IMR-90 (cell line): ENCODE results near the gene CCDC92. TPM values are rescaled to one million over a fixed set of nuclear protein-coding genes. Genes with fewer than 3 reads are reported as not detected.
A peak's percentile ranks its signal among the peaks of the same experiment; 100 is the strongest.

Source experiments
- ATAC-seq: fragments of 200-7000 bp; cut with Tn5 transposase; 2 replicates; pipeline ENCODE4 v1.9.1; 2020; ENCODE audit warnings: low read depth, mild to moderate bottlenecking, moderate library complexity
- BruUV-seq: library from RNA; stranded (reverse); fragments of 400-500 nt; replicated peaks from 2 replicates; lab custom pipeline; 2021; lab: Mats Ljungman, UMichigan
- CTCF ChIA-PET: fragments of 300-600 bp; formaldehyde crosslinking; extraction: SDS; loops from one replicate; lab custom pipeline; 2021; ENCODE audit warnings: antibody characterized with exemption; lab: Yijun Ruan, JAX
- POLR2A ChIA-PET: fragments of 300-600 bp; sonication (Branson Sonifier 250); formaldehyde crosslinking; loops from one replicate; lab custom pipeline; 2022; ENCODE audit warnings: antibody characterized with exemption; ENCODE audit not compliant: unreplicated experiment; lab: Charles Lee
- DNase-seq: peaks from one replicate; pipeline ENCODE4 v3.0.0; 2013
- H2AFZ ChIP-seq: replicated peaks from 2 replicates; pipeline ENCODE3; 2013; ENCODE audit warnings: low read length, mild to moderate bottlenecking; ENCODE audit not compliant: poor library complexity
- H2AK5ac ChIP-seq: 2 replicates; pipeline ENCODE4 v1.6.1; 2013; ENCODE audit warnings: low read depth, low read length, inconsistent platforms
- H2AK9ac ChIP-seq: replicated peaks from 2 replicates; pipeline ENCODE3; 2013; ENCODE audit warnings: mild to moderate bottlenecking, low read depth, low read length, moderate library complexity; ENCODE audit not compliant: poor library complexity
- H2BK120ac ChIP-seq: 2 replicates; pipeline ENCODE4 v1.6.1; 2013; ENCODE audit warnings: low read depth, low read length, inconsistent platforms
- H2BK15ac ChIP-seq: 3 replicates; pipeline ENCODE4 v1.6.1; 2013; ENCODE audit warnings: low read depth, low read length, inconsistent platforms
- H2BK20ac ChIP-seq: 2 replicates; pipeline ENCODE4 v1.6.1; 2013; ENCODE audit warnings: low read depth, mild to moderate bottlenecking, inconsistent platforms, low read length, moderate library complexity
- H2BK5ac ChIP-seq: 2 replicates; pipeline ENCODE4 v1.6.1; 2013; ENCODE audit warnings: mild to moderate bottlenecking, low read depth, low read length, inconsistent platforms; ENCODE audit not compliant: poor library complexity, severe bottlenecking
- H3K14ac ChIP-seq: replicated peaks from 2 replicates; pipeline ENCODE4 v1.6.1; 2013; ENCODE audit warnings: low read depth, low read length, inconsistent platforms
- H3K18ac ChIP-seq: 2 replicates; pipeline ENCODE4 v1.6.1; 2013; ENCODE audit warnings: low read depth, low read length, control low read depth
- H3K23ac ChIP-seq: 2 replicates; pipeline ENCODE4 v1.6.1; 2013; ENCODE audit warnings: low read depth, low read length, inconsistent platforms
- H3K27ac ChIP-seq: 2 replicates; pipeline ENCODE4 v1.5.1; 2013; ENCODE audit warnings: mild to moderate bottlenecking, control low read depth, low read length; ENCODE audit not compliant: insufficient read depth
- H3K27me3 ChIP-seq: 2 replicates; pipeline ENCODE4 v1.6.1; 2013; ENCODE audit warnings: low read length; ENCODE audit not compliant: control insufficient read depth, insufficient read depth
- H3K36me3 ChIP-seq: 2 replicates; pipeline ENCODE4 v1.6.1; 2013; ENCODE audit warnings: low read length, mixed read lengths; ENCODE audit not compliant: control insufficient read depth, insufficient read depth
- H3K4ac ChIP-seq: 2 replicates; pipeline ENCODE4 v1.6.1; 2013; ENCODE audit warnings: low read depth, low read length, inconsistent platforms
- H3K4me1 ChIP-seq: 2 replicates; pipeline ENCODE4 v1.6.1; 2013; ENCODE audit warnings: low read length, mixed read lengths; ENCODE audit not compliant: control insufficient read depth, insufficient read depth
- H3K4me2 ChIP-seq: 2 replicates; pipeline ENCODE4 v1.6.1; 2013; ENCODE audit warnings: low read depth, mild to moderate bottlenecking, control low read depth, low read length, moderate library complexity
- H3K4me3 ChIP-seq: 2 replicates; pipeline ENCODE4 v1.5.1; 2013; ENCODE audit warnings: low read depth, mild to moderate bottlenecking, control low read depth, low read length, moderate library complexity; ENCODE audit not compliant: insufficient read depth
- H3K56ac ChIP-seq: 2 replicates; pipeline ENCODE4 v1.6.1; 2013; ENCODE audit warnings: low read length, inconsistent platforms; ENCODE audit not compliant: insufficient read depth; ENCODE audit errors: extremely low read depth
- H3K79me1 ChIP-seq, 2 experiments: 2 replicates each; pipeline ENCODE4 v1.6.1; 2013; ENCODE audit warnings: low read length in 2 of 2, inconsistent platforms in 1 of 2, low read depth in 1 of 2
- H3K9ac ChIP-seq: 2 replicates; pipeline ENCODE4 v1.6.1; 2013; ENCODE audit warnings: low read depth, low read length, control low read depth
- H3K9me1 ChIP-seq: 2 replicates; pipeline ENCODE4 v1.6.1; 2013; ENCODE audit warnings: low read length, inconsistent platforms; ENCODE audit not compliant: insufficient read depth
- H3K9me3 ChIP-seq: 2 replicates; pipeline ENCODE4 v1.6.1; 2013; ENCODE audit warnings: low read length; ENCODE audit not compliant: control insufficient read depth, insufficient read depth
- H4K20me1 ChIP-seq: 2 replicates; pipeline ENCODE4 v1.6.1; 2013; ENCODE audit warnings: low read length, inconsistent platforms; ENCODE audit not compliant: insufficient read depth
- H4K5ac ChIP-seq: 2 replicates; pipeline ENCODE4 v1.6.1; 2013; ENCODE audit warnings: mild to moderate bottlenecking, low read depth, low read length, control low read depth
- H4K8ac ChIP-seq, 2 experiments: 2 replicates each; pipeline ENCODE4 v1.6.1; 2013; ENCODE audit warnings: low read depth in 2 of 2, low read length in 2 of 2, control low read depth in 1 of 2, inconsistent platforms in 1 of 2
- H4K91ac ChIP-seq: 2 replicates; pipeline ENCODE4 v1.6.1; 2013; ENCODE audit warnings: low read depth, low read length, inconsistent platforms; ENCODE audit not compliant: insufficient read depth
- BHLHE40 ChIP-seq: fragments of 150-350 bp; IDR thresholded peaks from 2 replicates; pipeline ENCODE4 v1.6.1; 2016; ENCODE audit warnings: mild to moderate bottlenecking, low read depth, low read length
- CHD1 ChIP-seq: IDR thresholded peaks from 2 replicates; pipeline ENCODE4 v1.6.1; 2012; ENCODE audit warnings: low read depth, low read length, improper control_type of control experiment
- FOS ChIP-seq: fragments of 150-350 bp; IDR thresholded peaks from 2 replicates; pipeline ENCODE4 v1.6.1; 2016; ENCODE audit warnings: low read depth, low read length
- MAFK ChIP-seq: IDR thresholded peaks from 2 replicates; pipeline ENCODE4 v1.6.1; 2012; ENCODE audit warnings: low read depth, low read length, improper control_type of control experiment
- MAZ ChIP-seq: IDR thresholded peaks from 2 replicates; pipeline ENCODE4 v1.6.1; 2012; ENCODE audit warnings: low read depth, mild to moderate bottlenecking, low read length, improper control_type of control experiment, moderate library complexity, borderline replicate concordance
- MXI1 ChIP-seq: IDR thresholded peaks from 2 replicates; pipeline ENCODE4 v1.6.1; 2012; ENCODE audit warnings: low read depth, mild to moderate bottlenecking, low read length, moderate library complexity, borderline replicate concordance
- NFE2L2 ChIP-seq: fragments of 150-350 bp; IDR thresholded peaks from 2 replicates; pipeline ENCODE4 v1.6.1; 2016; ENCODE audit warnings: low read depth, mild to moderate bottlenecking, low read length
- RAD21 ChIP-seq: IDR thresholded peaks from 2 replicates; pipeline ENCODE4 v1.6.1; 2012; ENCODE audit warnings: low read length, improper control_type of control experiment
- RCOR1 ChIP-seq: IDR thresholded peaks from 2 replicates; pipeline ENCODE4 v1.6.1; 2012; ENCODE audit warnings: mild to moderate bottlenecking, low read length, improper control_type of control experiment; ENCODE audit not compliant: insufficient replicate concordance
- WGBS, 2 experiments: methylation state at CpG; one replicate each; pipeline versions ENCODE4 v1.1.5 to v1.1.7; 2013; ENCODE audit warnings: missing lambda C conversion rate in 2 of 2; ENCODE audit not compliant: insufficient read length in 1 of 2; ENCODE audit errors: extremely low coverage in 2 of 2; 5-methylcytosine and 5-hydroxymethylcytosine counted together
- dilution Hi-C: fragments of 300-500 bp; cut with HindIII; formaldehyde crosslinking; loops from one replicate; pipeline ENCODE4 v1.14.3; 2018; ENCODE audit warnings: low sequenced_read_pairs; ENCODE audit not compliant: unreplicated experiment
- in situ Hi-C: fragments of 300-500 bp; cut with MboI; formaldehyde crosslinking; loops from 3 replicates; pipeline ENCODE4 v1.14.3; 2019; ENCODE audit warnings: low sequenced_read_pairs, inconsistent platforms, mixed read lengths
- intact Hi-C: fragments of 100-400 bp; cut with micrococcal nuclease; formaldehyde crosslinking; loops from 2 replicates; pipeline ENCODE4 v1.10.0; 2022
- polyA plus RNA-seq, 3 experiments: library from polyadenylated mRNA; depleted of rRNA; stranded (reverse); fragments of >200 nt; gene quantifications; 2 replicates each; pipeline ENCODE4 v1.2.3, GENCODE V29; 2012; ENCODE audit warnings: low replicate concordance in 1 of 3
- total RNA-seq: library from RNA; depleted of rRNA; stranded (reverse); fragments of >200 nt; gene quantifications from 2 replicates; pipeline ENCODE4 v1.2.3, GENCODE V29; 2012
- TF ChIP-seq, protein P1 (sequence below): conservative IDR thresholded peaks from 2 replicates; pipeline ENCODE4 v1.5.1; 2012; ENCODE audit warnings: mild to moderate bottlenecking, low read depth, low read length, improper control_type of control experiment

CCDC92 gene
- total and polyA plus RNA-seq, 2 of the 4 experiments (the other 2 are of a cell fraction), result 5.7 to 55.5 TPM

DNA sequence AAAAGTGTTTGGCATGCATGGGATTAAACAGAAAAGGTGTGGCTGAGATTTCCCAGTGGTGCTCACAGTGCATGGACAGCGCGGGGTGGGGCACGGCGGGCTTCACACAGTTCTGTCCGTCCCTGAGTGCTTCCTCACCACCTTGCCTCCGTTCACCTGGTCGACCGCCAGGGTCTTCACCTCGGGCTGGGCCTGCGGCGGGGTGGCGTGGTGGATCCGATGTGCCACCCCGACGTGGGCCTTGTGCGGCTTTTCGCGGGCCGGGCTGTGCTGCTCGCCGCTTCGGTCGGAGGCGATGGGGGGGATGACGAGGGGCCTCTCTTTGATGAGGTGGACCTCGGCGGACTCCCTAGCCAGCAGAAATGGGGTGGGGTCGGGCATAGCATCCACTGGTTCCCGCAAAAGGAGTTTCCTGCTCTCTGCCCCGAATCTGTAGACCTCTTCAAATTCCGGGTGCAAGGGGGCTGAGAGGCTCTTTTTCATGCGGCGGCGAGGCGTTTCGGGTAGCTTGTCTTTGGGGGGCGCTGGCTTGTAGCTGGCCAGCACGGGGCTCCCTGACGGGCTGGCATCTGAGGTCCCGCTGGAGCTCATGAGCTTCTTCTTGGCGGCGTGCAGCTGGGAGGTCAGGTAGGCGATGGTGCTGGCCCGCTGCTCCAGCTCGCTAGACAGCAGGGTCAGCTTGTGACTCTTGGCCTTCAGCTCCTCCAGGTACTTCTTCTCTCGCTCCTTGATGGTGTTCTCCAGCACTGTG is 35.5 kb downstream of the CCDC92 start:
- TSS peak; percentile 41 for BruUV-seq

More for the DNA sequence above, 35.5 kb downstream of the CCDC92 start:
- peaks cover 6% of the 10 kb centered on the region for H3K9me3 ChIP-seq
- H3K27me3 ChIP-seq, result no peaks in the 10 kb centered on the region
- no peak for ATAC-seq
- H3K23ac ChIP-seq, result no peak overlapping the region
- WGBS, 2 experiments, result 96% methylated on average over 26 of the region's 46 CpGs; no CpG with 5 or more reads in 1 of the 2 experiments
- POLR2A ChIA-PET, result no interaction called here
- CTCF ChIA-PET, result no interaction called here
- H2AK9ac ChIP-seq, result no peak overlapping the region
- H2BK5ac ChIP-seq, result no peak overlapping the region
- no peak for DNase-seq
- dilution Hi-C loops (no loop called here), in situ Hi-C loops (no loop called here), intact Hi-C loops (no loop called here)
- peaks cover 43% of the 10 kb centered on the region for H3K36me3 ChIP-seq
- TF ChIP-seq MAZ, result no peak
- no peak for TF ChIP-seq BHLHE40
- TF ChIP-seq CHD1, result no peak
- no peak for TF ChIP-seq RAD21
- no peak for TF ChIP-seq MAFK
- TF ChIP-seq, protein P1, sequence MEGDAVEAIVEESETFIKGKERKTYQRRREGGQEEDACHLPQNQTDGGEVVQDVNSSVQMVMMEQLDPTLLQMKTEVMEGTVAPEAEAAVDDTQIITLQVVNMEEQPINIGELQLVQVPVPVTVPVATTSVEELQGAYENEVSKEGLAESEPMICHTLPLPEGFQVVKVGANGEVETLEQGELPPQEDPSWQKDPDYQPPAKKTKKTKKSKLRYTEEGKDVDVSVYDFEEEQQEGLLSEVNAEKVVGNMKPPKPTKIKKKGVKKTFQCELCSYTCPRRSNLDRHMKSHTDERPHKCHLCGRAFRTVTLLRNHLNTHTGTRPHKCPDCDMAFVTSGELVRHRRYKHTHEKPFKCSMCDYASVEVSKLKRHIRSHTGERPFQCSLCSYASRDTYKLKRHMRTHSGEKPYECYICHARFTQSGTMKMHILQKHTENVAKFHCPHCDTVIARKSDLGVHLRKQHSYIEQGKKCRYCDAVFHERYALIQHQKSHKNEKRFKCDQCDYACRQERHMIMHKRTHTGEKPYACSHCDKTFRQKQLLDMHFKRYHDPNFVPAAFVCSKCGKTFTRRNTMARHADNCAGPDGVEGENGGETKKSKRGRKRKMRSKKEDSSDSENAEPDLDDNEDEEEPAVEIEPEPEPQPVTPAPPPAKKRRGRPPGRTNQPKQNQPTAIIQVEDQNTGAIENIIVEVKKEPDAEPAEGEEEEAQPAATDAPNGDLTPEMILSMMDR, result no peak
- TF ChIP-seq MXI1, result no peak
- no peak for TF ChIP-seq FOS
- TF ChIP-seq NFE2L2, result no peak
- TF ChIP-seq RCOR1, result no peak
- H3K14ac ChIP-seq, result no peak overlapping the region
- H4K20me1 ChIP-seq, result no peaks in the 10 kb centered on the region
- no peak overlapping the region for H2BK20ac ChIP-seq
- no peak overlapping the region for H4K5ac ChIP-seq
- no peak overlapping the region for H2AFZ ChIP-seq
- H3K4ac ChIP-seq, result no peak overlapping the region
- peaks cover 0 to 12% of the 10 kb centered on the region in 2 experiments; a peak in 2 of 4 replicates for H3K79me1 ChIP-seq
- no peak overlapping the region for H3K4me2 ChIP-seq
- H3K18ac ChIP-seq, result no peak overlapping the region
- no peak overlapping the region for H3K9ac ChIP-seq
- no peak overlapping the region for H3K27ac ChIP-seq
- no peak overlapping the region for H4K91ac ChIP-seq
- no peak overlapping the region for H3K56ac ChIP-seq
- no peak overlapping the region for H2BK120ac ChIP-seq
- peaks cover 6% of the 10 kb centered on the region; the same call in 1 of the 2 replicates for H3K9me1 ChIP-seq
- H4K8ac ChIP-seq, result no peak overlapping the region
- peaks cover 8% of the 10 kb centered on the region for H3K4me1 ChIP-seq
- H3K4me3 ChIP-seq, result no peak overlapping the region
- no peak overlapping the region for H2BK15ac ChIP-seq
- no peak overlapping the region for H2AK5ac ChIP-seq
